ENCODE results near the gene TAS1R3. TPM values are rescaled to one million over a fixed set of nuclear protein-coding genes. Genes with fewer than 3 reads are reported as not detected.

Gene TAS1R3
- 1 to 10 TPM in 1 of 2 donors, under 1 TPM in 1; 0.67 to 1.3 TPM for total RNA-seq
- under 1 TPM; 0.13 to 0.43 TPM for polyA plus RNA-seq
- long read RNA-seq, donor 1 = 0 reads
- long read RNA-seq, donor 2 = 0 reads
- long read RNA-seq, donor 3 = 0 reads
- long read RNA-seq, donor 4 = 0 reads
- long read RNA-seq, donor 5 = 0 reads

GRCh38 chr1:1331068-1331965 is at the start of gene TAS1R3:
Gene TAS1R3, plus strand, starts transcription at chr1:1331280. Its CDS starts 66 bp downstream, at chr1:1331346.
- DNase-seq (no peak), ATAC-seq (ENCODE audit: insufficient read depth, low FRiP score) (no peak)
- H3K27me3 ChIP-seq (ENCODE audit: control insufficient read depth in 3 of 3, insufficient read depth in 3 of 3, low read length in 2 of 3) = no peaks in the 10 kb centered on the region
- no peak within 1 kb of the TSS for H3K4me3 ChIP-seq
- H3K4me1 ChIP-seq (ENCODE audit: control insufficient read depth in 5 of 5, insufficient read depth in 5 of 5, low read length in 5 of 5) = peaks cover 0 to 7% (median 0%) of the 10 kb centered on the region in 5 donors
- TF ChIP-seq, protein P1, sequence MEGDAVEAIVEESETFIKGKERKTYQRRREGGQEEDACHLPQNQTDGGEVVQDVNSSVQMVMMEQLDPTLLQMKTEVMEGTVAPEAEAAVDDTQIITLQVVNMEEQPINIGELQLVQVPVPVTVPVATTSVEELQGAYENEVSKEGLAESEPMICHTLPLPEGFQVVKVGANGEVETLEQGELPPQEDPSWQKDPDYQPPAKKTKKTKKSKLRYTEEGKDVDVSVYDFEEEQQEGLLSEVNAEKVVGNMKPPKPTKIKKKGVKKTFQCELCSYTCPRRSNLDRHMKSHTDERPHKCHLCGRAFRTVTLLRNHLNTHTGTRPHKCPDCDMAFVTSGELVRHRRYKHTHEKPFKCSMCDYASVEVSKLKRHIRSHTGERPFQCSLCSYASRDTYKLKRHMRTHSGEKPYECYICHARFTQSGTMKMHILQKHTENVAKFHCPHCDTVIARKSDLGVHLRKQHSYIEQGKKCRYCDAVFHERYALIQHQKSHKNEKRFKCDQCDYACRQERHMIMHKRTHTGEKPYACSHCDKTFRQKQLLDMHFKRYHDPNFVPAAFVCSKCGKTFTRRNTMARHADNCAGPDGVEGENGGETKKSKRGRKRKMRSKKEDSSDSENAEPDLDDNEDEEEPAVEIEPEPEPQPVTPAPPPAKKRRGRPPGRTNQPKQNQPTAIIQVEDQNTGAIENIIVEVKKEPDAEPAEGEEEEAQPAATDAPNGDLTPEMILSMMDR (IDR thresholded peaks at IDR 0.05; ENCODE audit: control extremely low read depth, extremely low read depth) = no peak
- peak within 1 kb of the TSS in 1 of 2 donors; percentile 6 for H3K27ac ChIP-seq (ENCODE audit: low read depth in 1 of 2, low read length in 1 of 2)
- WGBS, 2 donors = 71 to 81% methylated on average over 41 of the region's 41 CpGs
- no peak within 1 kb of the TSS for H3K9ac ChIP-seq (ENCODE audit: insufficient read depth in 1 of 2, low read length in 2 of 2)
- H3K9me3 ChIP-seq (ENCODE audit: control insufficient read depth in 4 of 4, insufficient read depth in 3 of 4, low read length in 3 of 4) = peaks cover 0 to 5% (median 0%) of the 10 kb centered on the region in 4 donors
- H3K36me3 ChIP-seq (ENCODE audit: control insufficient read depth in 4 of 4, insufficient read depth in 4 of 4, low read length in 4 of 4) = peaks cover 0 to 32% (median 2%) of the 10 kb centered on the region in 4 donors

- TF ChIP-seq, protein P1 (IDR thresholded peaks at IDR 0.05; ENCODE audit: control extremely low read depth, extremely low read depth) = no peak
- DNase-seq (no peak), ATAC-seq (ENCODE audit: insufficient read depth, low FRiP score) (peak; percentile 30)
- no peaks in the 10 kb centered on the region for H3K36me3 ChIP-seq (ENCODE audit: control insufficient read depth in 4 of 4, insufficient read depth in 4 of 4, low read length in 4 of 4)
- WGBS, 2 donors = 51 to 65% methylated on average over 24 to 26 of the region's 26 CpGs
- H3K4me3 ChIP-seq = no peak overlapping the region
- peaks cover 0 to 2% (median 0%) of the 10 kb centered on the region in 5 donors for H3K4me1 ChIP-seq (ENCODE audit: control insufficient read depth in 5 of 5, insufficient read depth in 5 of 5, low read length in 5 of 5)
- H3K9me3 ChIP-seq (ENCODE audit: control insufficient read depth in 4 of 4, insufficient read depth in 3 of 4, low read length in 3 of 4) = peaks cover 0 to 2% (median 0%) of the 10 kb centered on the region in 4 donors
- H3K27ac ChIP-seq (ENCODE audit: low read depth in 1 of 2, low read length in 1 of 2) = no peak overlapping the region
- H3K9ac ChIP-seq (ENCODE audit: insufficient read depth in 1 of 2, low read length in 2 of 2) = no peak overlapping the region
- H3K27me3 ChIP-seq (ENCODE audit: control insufficient read depth in 3 of 3, insufficient read depth in 3 of 3, low read length in 2 of 3) = no peaks in the 10 kb centered on the region
These were observed 49.4 kb upstream of the TAS1R3 start for GRCh38 chr1:1281533-1282321.

DNA sequence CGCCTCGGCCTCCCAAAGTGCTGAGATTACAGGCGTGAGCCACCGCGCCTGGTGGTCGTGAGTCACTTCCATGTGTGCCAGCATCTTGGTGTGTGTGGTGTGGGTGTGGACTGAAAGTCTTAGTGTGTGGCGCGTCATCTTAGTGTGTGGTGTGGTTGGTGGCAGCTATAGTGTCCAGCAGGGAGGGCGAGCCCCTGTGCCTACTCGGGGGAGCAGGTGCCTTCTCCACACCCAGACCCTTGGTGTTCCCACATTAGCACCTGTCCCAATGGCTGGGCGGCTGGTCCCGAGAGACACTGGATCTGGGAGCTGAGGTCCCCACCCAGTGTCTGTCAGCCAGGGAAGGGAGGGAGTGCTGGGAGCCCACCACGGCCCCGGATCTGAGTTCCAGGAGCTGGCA is 48.1 kb upstream of the TAS1R3 start:
- no peaks in the 10 kb centered on the region for H3K36me3 ChIP-seq (ENCODE audit: control insufficient read depth in 4 of 4, insufficient read depth in 4 of 4, low read length in 4 of 4)

More for the DNA sequence above, 48.1 kb upstream of the TAS1R3 start:
- Histone ChIP-seq H3K27me3 (ENCODE audit: control insufficient read depth in 3 of 3, insufficient read depth in 3 of 3, low read length in 2 of 3) (peaks cover 0 to 6% (median 0%) of the 10 kb centered on the region in 3 donors), H3K4me1 (ENCODE audit: control insufficient read depth in 5 of 5, insufficient read depth in 5 of 5, low read length in 5 of 5) (peaks cover 0 to 2% (median 0%) of the 10 kb centered on the region in 5 donors), H3K9ac (ENCODE audit: insufficient read depth in 1 of 2, low read length in 2 of 2) (no peak overlapping the region), H3K27ac (ENCODE audit: low read depth in 1 of 2, low read length in 1 of 2) (no peak overlapping the region), H3K9me3 (ENCODE audit: control insufficient read depth in 4 of 4, insufficient read depth in 3 of 4, low read length in 3 of 4) (peaks cover 0 to 2% (median 0%) of the 10 kb centered on the region in 4 donors), H3K4me3 (no peak overlapping the region)
- ATAC-seq (ENCODE audit: insufficient read depth, low FRiP score) (no peak), DNase-seq (no peak)
- 81 to 83% methylated on average over 14 of the region's 14 CpGs for WGBS, 2 donors
- TF ChIP-seq, protein P1 (IDR thresholded peaks at IDR 0.05; ENCODE audit: control extremely low read depth, extremely low read depth) = no peak

Data from lung (tissue), 16 donors.